Bronchial epithelial cell (primary cell): ENCODE measurements around the gene SLC39A11. TPM values are rescaled to one million over a fixed set of nuclear protein-coding genes. Genes with fewer than 3 reads are reported as not detected.

Experiments used
- DNase-seq: peaks from one replicate; pipeline ENCODE4 v3.0.0-alpha.2; 2010; ENCODE audit warnings: low read depth
- FAIRE-seq: peaks from 2 replicates; lab custom pipeline; 2011; peaks lifted over from hg19 to GRCh38; lab: Jason Lieb, UNC
- H3K27me3 ChIP-seq: 2 replicates; pipeline ENCODE4 v1.5.1; 2011; ENCODE audit warnings: low read length; ENCODE audit not compliant: control insufficient read depth, insufficient read depth
- H3K36me3 ChIP-seq: 2 replicates; pipeline ENCODE4 v1.5.1; 2011; ENCODE audit warnings: low read length; ENCODE audit not compliant: control insufficient read depth, insufficient read depth
- H3K4me3 ChIP-seq: 2 replicates; pipeline ENCODE4 v1.5.1; 2011; ENCODE audit warnings: mild to moderate bottlenecking, low read depth, low read length, control low read depth
- CTCF ChIP-seq: IDR thresholded peaks from 2 replicates; pipeline ENCODE4 v1.5.1; 2011; ENCODE audit warnings: mild to moderate bottlenecking, moderate library complexity, low read length, control low read depth, inconsistent platforms; ENCODE audit not compliant: insufficient read depth, severe bottlenecking
- total RNA-seq: library from RNA; depleted of rRNA; stranded (reverse); fragments of >200 nt; gene quantifications from 2 replicates; pipeline ENCODE4 v1.2.1, GENCODE V29; 2014

Gene SLC39A11
- total RNA-seq, 1 donor from 2014 or later = 23.4 TPM

- no peaks in the 10 kb centered on the region for H3K27me3 ChIP-seq
- H3K36me3 ChIP-seq = no peaks in the 10 kb centered on the region
- H3K4me3 ChIP-seq = no peak overlapping the region
- DNase-seq (no peak), FAIRE-seq (peak; percentile 76)
- no peak for TF ChIP-seq CTCF
These were observed 240.1 kb downstream of the SLC39A11 start for GRCh38 chr17:72852277-72852938.

DNA sequence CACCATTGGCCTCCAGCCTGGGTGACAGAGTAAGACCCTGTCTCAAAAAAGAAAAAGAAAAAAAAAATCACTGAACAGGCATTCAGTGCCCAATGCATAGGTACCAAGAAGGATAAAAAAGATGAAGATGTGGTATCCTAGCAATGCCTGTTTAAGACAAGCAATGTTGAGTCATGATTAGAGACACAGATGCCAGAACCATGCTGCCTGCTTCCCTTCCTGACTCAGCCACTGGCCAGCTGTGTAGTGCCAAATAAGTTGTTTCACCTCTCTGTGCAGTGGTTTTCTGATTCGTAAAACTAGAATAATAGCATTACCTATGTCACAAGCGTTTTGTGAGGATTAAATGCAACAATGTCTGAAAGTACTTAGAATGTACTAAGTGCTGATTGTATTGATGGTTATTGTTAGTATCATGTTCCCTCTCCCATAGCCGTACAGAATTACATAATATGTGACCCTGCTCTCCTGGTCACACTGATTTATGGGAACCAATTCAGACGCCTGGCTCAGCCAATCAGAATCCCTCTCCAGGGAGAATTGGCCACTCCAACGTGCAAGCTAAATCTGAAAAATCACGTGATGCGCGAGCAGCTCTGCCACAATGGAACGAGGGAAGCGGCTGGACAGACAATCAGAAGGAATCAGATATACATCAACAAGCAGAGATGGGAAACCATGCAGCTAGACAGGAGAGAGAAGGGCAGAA, 241.9 kb downstream of the SLC39A11 start:
- FAIRE-seq = no peak
- peak; percentile 71 for DNase-seq

DNA sequence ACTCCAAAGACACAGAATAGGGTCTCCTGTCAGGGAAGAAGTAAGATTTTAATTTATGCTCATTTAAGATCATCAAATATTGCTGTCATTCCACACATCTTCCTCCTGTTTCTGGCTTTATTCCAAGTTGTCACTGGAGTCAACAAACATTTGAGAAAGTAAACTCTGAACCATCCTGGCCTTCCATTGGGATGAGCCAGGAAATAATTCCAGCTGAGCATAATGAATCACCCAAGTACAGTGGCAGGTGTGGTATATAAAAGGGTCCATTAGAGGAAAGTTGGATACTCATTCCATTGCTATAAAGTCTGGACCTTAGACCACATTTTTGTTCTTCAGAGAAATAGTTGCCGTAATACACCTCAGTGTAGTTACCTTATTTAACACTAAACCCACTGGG, 246.1 kb downstream of the SLC39A11 start:
- no peak for TF ChIP-seq CTCF
- Histone ChIP-seq H3K36me3 (no peaks in the 10 kb centered on the region), H3K27me3 (no peaks in the 10 kb centered on the region), H3K4me3 (no peak overlapping the region)
- FAIRE-seq (no peak), DNase-seq (no peak)

More for the DNA sequence above, 241.9 kb downstream of the SLC39A11 start:
- H3K27me3 ChIP-seq = no peaks in the 10 kb centered on the region
- H3K36me3 ChIP-seq = no peaks in the 10 kb centered on the region
- TF ChIP-seq CTCF = no peak
- H3K4me3 ChIP-seq = no peak overlapping the region

DNA sequence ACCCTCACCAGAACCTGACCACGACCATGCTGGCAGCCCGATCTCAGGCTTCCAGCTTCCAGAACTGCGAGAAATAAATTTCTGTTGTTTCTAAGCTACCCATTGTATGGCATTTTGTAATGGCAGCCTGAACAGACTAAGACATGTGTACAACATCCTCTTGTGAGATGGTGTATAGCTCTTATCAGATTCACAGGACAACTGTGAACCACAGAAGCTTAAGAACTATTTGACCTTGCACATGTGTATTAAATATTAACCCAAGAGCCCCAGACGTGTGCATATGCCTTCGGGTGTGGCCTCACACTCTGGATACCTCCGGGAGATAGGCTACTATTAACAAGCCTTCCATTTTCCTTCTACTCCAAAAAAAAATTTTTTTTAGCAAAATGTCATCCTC, 248.9 kb downstream of the SLC39A11 start:
- FAIRE-seq (no peak), DNase-seq (no peak)
- H3K36me3 ChIP-seq = no peaks in the 10 kb centered on the region
- no peaks in the 10 kb centered on the region for H3K27me3 ChIP-seq
- no peak overlapping the region for H3K4me3 ChIP-seq
- TF ChIP-seq CTCF = no peak

DNA sequence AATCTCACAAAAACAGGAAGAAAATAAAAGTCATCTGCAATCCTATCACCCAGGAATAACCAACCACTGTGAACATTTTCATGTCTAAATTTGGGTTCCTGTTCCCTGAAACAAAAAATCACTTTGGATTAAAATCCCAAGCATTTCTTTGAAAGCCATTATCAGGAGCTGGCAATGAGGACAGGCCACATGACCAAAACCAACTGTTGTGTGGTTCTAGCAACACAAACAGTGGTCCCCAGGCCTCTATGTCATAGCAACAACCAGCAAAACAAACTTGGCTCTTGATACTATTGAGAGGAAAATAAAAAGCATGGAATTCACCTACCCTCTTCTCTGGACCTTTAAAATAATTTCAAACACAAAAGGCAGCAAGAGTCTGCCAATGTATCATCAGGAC, 252.5 kb downstream of the SLC39A11 start:
- Histone ChIP-seq H3K4me3 (no peak overlapping the region), H3K27me3 (no peaks in the 10 kb centered on the region), H3K36me3 (no peaks in the 10 kb centered on the region)
- no peak for FAIRE-seq
- DNase-seq = no peak
- no peak for TF ChIP-seq CTCF
